Measurements from ENCODE around the gene RPS15A.
"Not testable (repeated sequence)": the region's sequence is repeated elsewhere in the genome, so short reads cannot be mapped to it uniquely, and the experiment has no call there.

RPS15A gene

DNA sequence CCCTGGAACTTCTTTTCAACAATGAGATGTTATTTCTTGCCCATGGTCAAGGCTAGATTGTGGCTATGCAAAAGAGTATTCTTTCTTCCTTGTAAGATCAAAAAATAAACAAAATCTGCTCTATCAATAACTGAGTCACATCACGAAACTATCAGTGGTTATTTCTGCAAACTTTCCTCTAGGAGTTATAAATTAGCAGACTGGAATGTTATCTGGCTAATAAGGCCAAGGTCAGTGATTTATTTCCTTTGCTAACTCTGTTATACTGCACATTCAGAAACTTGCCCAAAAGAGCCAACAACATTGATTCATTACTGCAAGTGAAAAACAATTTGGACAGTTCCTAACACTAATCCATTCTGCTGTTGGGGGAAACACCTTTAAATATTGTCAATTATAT is 6.2 kb upstream of the RPS15A start:
- FAIRE-seq: no peak

DNA sequence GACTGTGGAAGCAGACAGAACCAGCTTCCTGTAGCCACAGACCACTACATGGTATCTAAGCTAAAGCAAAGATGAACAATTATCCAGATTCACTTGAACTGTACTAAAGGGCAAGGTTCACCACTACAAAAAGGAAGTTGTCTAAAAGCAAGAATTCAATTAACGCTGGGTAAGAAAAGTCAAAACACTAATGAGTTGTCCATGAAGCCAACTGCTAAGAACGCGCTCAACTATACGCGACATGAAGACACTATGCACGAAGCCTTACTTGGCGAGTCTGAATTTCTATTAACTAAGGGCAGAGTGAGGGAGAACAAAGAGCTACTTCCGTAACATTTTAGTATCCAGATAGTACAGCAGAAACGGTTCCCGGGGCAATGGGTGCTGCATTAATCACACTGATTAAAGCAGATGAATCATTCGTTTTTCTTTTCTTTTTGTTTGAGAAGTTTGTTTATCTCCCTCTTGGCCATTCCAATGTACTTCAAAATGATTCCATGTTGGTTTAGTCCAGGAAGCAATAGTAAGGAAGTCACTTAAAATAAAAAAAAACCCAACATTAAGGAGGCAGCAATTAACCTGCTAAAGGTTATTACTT is 2.8 kb upstream of the RPS15A start:
- FAIRE-seq: no peak

DNA sequence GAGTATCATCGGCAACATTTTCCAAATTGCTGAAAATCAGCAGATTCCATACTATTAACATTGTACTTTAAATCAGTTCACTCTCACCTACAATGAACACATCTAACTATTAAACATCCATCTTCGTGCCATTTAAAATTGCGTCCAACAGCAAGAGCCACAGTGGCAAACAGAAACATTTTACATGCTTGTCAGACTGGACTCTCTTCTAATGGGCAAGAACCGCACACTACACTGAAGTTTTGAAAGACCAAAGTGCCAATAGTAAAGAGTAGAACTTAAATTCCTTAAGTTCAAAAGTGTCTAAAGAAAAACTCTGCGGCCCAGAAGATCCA is 652 bp downstream of the RPS15A start:
- FAIRE-seq: no peak

DNA sequence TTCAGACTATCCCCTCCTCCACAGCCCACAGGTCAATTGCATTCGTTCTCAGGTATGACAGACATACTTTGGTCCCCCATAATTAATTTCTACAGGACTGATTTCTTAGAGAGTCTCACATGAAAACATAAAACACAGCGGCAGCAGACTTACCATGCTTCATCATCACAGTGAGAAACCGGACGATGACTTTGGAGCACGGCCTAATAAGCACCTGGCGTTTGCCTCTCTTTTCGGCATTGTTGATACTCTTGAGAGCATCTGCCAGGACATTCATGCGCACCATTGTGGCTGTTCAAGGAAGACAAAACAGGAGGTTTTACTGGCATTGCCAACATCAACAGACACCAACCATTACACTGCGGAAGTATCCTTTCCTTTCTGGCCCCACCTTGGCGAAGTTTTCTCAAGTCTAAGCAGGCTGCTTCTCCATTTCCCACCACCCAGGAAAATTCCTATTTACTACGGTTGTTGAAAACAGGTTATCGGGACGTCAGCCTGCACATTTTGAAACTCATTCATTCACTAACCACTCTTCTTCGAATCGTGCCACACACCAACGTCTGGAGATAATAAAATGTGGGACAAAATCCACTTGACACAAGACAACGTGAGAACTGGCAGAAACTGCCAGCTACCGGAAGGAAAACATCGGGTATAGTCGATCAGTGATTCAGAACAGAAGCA is 1.2 kb downstream of the RPS15A start:
- no peak for FAIRE-seq

- FAIRE-seq: no peak
Observed at GRCh38 chr16:18784917-18785623, 5.1 kb downstream of the RPS15A start.

DNA sequence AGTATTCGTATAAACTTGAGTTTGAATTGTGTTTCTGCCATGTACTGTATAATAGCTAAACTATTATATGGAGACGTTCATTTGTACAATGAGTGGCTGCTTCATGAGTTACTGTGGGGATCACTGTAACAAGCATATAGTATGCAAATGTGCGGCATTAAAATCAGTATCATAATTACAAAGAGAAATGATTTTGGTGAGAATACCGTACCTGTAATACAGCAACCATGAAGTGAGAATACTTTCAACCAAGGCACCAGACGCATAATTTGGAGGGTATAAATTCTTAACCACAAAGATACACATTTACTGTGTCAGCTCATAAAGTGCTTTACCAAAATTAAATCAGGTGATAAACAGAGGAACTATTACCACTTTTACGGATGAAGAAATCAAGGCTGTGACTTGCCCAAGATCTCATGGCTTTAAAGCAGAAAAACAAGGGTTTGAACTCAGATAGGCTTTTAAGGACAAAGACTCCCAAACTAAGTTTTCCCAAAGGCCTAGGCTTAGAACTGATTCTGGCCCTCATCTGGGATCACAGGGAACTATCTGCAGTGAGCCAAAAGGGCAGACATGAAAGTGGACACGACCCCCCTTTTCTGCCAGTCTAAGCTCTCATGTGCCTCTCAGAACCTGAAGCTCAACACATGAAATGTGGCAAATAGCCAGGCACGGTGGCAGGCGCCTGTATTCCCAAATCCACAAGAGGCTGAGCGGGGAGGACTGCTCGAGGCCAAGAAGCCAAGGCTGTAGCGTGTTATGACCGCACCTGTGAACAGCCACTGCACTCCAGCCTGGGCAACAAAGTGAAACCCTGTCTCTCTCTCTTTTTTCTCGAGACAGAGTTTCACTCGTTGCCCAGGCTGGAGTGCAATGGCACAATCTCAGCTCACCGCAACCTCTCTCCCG is 6.4 kb downstream of the RPS15A start:
- no peak for FAIRE-seq

DNA sequence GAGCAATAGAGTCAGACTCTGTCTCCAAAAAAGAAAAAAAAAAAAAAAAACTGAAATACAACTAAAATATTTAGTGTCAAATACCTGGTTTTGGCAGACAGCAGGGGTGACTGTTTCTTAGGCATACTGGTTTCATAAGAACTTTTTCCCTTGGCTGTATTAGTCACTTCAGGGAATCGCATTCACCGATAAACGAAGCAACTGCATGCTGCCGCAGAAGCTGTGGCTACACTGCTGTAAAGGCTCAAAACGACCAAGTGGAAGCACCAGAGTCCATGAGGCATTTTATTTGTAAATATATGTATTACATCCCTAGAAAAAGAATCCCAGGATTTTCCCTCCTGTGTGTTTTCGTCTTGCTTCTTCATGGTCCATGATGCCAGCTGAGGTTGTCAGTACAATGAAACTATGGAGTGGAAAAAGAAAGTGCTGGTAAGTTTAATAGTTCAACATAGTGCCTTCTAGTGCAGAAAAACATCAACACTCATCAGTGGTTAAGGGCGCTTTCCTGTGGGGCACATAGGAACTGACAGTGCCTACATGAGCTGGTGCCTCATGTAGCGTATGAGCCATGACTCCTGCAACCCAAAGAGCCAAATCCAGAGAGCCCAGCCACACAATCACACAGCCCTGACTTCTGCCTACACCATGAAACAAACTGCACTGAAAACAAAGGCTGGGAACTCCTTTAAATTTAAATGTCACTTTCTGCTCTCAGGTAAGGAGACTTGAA is 7.3 kb downstream of the RPS15A start:
- no peak for FAIRE-seq

DNA sequence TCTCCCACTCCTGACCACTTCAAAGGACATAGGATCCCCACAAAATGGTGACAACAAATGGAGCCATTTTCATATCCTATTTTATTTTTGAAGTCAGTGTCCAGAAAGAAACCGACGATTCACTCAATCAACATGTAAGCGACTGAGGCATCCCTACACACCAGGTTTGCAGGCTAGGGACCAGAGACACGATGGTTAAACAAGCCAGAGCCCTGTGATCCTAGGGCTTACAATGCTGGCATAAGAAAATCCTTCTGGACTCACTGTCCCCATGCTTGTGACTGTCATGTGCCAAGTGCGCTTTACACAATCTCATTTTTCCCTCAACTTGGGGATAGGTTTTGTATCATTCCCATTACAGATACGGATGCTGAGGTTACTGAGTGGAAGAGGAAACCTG is 8.9 kb downstream of the RPS15A start:
- FAIRE-seq: not testable (repeated sequence)

GRCh38 chr16:18780460-18781026 is 9.6 kb downstream of the RPS15A start:
- not testable (repeated sequence) for FAIRE-seq

DNA sequence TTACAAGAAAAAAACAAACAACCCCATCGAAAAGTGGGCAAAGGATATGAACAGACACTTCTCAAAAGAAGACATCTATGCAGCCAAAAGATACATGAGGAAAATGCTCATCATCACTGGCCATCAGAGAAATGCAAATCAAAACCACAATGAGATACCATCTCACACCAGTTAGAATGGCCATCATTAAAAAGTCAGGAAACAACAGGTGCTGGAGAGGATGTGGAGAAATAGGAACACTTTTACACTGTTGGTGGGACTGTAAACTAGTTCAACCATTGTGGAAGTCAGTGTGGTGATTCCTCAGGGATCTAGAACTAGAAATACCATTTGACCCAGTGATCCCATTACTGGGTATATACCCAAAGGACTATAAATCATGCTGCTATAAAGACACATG is 12.5 kb downstream of the RPS15A start:
- FAIRE-seq: not testable (repeated sequence)

GRCh38 chr16:18776334-18776733 is 13.8 kb downstream of the RPS15A start:
- FAIRE-seq: not testable (repeated sequence)

GRCh38 chr16:18774651-18775050 is 15.5 kb downstream of the RPS15A start:
- not testable (repeated sequence) for FAIRE-seq

DNA sequence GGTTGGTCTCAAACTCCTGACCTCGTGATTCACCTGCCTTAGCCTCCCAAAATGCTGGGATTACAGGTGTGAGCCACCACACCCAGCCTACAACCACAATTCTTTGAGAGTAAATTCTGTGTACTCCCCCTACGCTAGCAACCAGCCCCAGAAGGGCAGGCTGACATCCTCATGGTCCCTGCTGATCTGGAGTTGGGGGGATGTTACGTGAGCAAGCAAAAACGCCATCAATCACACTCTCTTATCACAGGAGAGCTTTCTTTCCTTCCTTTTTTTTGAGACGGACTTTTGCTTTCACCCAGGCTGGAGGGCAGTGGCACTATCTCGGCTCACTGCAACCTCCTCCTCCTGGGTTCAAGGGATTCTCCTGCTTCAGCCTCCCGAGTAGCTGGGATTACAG is 18.0 kb downstream of the RPS15A start:
- not testable (repeated sequence) for FAIRE-seq

DNA sequence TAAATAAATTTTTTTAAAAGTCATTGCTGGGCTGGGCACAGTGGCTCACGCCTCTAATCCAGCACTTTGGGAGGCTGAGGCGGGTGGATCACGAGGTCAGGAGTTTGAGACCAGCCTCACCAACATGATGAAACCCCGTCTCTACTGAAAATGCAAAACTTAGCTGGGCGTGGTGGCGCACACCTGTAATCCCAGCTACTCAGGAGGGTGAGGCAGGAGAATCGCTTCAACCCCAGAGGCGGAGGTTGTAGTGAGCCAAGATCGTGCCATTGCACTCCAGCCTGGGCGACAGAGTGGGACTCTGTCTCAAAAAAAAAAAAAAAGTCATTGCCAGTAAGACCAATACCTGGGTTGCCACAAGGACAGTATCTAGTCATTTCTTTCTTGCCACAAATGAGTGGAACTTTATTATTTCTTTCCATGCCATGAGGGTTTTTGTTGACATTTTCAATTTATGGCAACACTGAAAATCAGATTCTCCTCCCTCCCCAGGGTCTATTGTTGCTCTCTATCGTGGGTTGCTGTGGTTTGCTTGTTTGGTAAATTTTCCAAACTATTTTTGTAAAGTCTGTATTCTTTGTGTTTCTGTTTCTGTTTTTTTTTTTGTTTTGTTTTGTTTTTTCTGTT is 19.7 kb downstream of the RPS15A start:
- FAIRE-seq: not testable (repeated sequence)

DNA sequence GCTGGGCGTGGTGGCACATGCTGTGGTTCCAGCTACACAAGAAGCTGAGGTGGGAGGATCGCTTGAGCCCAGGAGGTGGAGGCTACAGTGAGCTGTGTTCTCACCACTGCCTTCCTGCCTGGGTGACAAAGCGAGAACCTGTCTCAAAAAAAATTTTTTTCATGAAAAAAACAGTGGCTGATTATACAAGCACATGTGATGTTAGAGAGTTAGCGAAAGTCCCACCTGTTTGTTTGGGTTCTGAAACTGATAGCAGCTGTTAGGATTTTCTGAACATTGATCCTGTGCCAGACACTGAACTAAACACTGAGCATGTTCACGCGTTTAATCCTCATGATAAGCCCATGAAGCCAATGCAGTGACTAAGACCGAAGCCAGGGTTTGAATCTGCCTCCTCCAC is 22.9 kb downstream of the RPS15A start:
- not testable (repeated sequence) for FAIRE-seq

DNA sequence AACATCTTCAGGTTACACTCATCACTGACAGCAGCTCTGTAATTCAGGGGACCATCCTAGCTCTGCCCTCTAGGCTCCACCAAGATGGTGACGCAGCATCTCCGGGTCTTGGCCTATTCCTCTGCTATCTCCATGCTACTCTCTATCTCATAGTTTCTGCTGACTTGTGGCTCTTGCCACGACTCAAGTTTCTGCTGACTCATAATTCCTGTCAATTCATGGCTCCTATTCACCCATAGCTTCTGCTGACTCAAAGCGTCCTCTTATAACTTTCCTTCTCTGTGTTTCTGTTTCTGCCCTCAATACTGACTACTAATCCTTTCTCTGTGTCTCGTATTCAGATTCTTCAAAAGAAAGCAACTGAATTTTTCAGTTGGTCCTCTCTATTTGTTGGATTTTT is 27.4 kb downstream of the RPS15A start:
- FAIRE-seq: not testable (repeated sequence)

DNA sequence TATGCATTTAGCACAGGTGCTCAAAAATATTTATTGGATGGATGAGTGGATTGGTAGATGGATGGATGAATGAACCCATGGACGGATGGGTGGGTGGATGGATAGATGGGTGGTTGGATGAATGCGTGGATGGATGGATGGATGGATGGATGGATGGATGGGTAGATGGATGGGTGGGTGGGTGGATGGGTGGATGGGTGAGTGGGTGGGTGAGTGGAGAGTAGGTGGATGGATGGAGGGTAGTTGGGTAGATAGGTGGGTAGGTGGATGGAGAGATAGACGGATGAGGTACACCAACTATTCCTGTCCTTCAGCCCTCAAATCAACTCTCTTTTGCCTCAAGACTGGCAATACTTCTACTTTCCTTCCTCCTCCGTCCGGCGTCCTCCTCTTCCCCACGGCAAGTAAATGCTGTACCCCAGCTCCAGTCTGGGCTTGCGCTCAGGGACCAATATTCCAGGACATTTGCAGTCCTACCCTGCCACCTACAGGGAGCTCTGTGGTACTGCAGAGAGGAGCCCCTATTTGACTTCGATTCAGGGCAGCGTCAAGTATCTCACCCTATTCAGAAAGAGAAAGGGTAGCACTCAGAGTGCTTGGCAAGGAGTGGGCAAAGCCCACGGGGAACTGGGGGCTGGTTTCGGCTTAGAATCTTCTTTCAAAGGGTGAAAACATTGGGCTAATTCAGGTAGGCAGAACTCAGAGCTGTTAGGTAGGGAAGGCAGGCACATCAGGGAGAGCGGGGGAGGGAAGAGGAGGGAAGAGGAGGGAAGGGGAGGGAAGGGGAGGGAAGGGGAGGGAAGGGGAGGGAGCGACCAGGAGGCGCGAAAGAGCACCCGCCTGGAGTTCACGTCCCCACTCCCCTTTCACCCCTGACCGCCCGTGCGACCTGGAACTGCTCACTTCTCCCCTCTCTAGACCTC is 30.3 kb downstream of the RPS15A start:
- FAIRE-seq: not testable (repeated sequence)

GRCh38 chr16:18757960-18758660 is 32.0 kb downstream of the RPS15A start:
- not testable (repeated sequence) for FAIRE-seq

- FAIRE-seq: not testable (repeated sequence)
Observed at GRCh38 chr16:18756639-18757038, 33.5 kb downstream of the RPS15A start.

- not testable (repeated sequence) for FAIRE-seq
Observed at GRCh38 chr16:18742870-18743269, 47.3 kb downstream of the RPS15A start.

Data from G401.6 (cell line).